VCaP (cell line): ENCODE results near the gene PCNX2.

ENCODE experiments used
- H3K27ac ChIP-seq: fragments of 450-650 bp; 2 replicates; pipeline ENCODE4 v1.5.1; 2017
- CTCF ChIP-seq: fragments of 450-650 bp; conservative IDR thresholded peaks from 2 replicates; pipeline ENCODE4 v1.5.1; 2017; ENCODE audit warnings: mild to moderate bottlenecking, moderate library complexity

The PCNX2 gene

DNA sequence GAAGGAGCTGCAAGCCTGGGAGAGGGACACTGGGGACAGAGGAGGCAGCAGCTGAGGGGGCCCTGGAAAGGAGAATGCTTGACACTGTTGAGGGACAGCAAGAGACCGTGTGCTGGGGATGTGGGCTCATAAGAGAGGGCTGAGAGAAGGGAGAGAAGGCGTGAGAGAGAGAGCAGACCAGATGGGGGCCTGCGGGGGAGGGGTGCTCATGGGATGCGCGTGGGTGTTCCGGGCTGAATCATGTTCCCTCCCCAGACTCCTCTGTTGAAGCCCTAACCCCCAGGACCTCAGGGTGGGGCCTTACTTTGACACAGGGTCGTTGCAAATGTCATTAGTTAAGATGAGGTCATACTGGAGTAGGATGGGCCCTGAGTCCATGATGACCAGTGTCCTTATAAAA is 304.3 kb downstream of the PCNX2 start:
- no peak for TF ChIP-seq CTCF
- H3K27ac ChIP-seq = no peak overlapping the region

DNA sequence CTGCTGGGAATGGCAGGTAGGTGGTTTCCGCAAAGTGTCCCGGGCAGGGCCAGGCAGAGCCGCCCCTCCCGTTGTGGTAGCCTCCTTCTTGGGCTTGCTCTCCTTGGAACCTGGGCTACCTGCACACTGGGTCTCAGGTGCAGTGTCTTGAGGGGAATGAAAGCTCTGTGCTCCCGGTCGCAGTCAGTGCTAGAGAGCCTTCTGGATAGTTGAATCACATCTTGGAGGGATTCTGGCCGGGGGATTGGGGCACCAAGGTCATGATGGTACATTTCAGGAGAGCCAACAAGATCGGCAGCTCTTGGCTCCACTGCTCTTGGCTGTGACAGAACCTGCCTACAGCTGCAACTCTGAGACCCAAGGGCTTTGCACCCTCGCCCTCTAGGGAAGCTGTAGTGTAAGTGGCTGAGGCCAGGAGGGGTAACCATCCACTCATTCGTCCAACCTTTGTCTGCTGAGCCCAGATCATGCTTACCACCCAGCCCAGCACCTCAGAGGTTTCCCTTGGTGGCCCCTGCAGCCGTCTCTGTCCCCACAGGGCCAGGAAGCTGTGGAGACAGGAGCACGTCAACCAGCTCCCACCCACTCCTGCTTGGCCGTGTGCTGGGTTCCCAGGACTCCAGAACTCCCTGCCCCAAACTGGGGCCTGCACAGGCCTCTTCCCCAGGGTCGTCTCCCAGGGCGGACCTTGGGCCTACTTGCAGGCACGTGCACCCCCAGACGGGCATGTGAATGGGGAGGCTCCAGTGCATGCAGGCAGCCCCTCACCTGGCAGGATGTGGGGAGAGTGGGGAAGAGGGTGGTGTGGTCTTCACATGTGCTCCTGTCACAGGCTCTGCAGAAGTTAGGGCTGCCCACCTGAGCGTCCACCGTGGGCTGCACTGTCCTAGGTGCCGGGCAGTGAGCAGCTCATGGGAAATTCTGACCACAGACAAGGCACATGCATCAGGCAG is 305.1 kb downstream of the PCNX2 start:
- no peak for TF ChIP-seq CTCF
- H3K27ac ChIP-seq = no peak overlapping the region

GRCh38 chr1:232988572-232989040 is 306.9 kb downstream of the PCNX2 start:
- H3K27ac ChIP-seq = peak overlapping the region; percentile 24; the same call in 1 of the 2 replicates
- no peak for TF ChIP-seq CTCF

GRCh38 chr1:232987774-232988140 is 307.8 kb downstream of the PCNX2 start:
- no peak for TF ChIP-seq CTCF
- H3K27ac ChIP-seq = no peak overlapping the region; the same call in 1 of the 2 replicates

GRCh38 chr1:232987046-232987773 is 308.3 kb downstream of the PCNX2 start:
- TF ChIP-seq CTCF = no peak

DNA sequence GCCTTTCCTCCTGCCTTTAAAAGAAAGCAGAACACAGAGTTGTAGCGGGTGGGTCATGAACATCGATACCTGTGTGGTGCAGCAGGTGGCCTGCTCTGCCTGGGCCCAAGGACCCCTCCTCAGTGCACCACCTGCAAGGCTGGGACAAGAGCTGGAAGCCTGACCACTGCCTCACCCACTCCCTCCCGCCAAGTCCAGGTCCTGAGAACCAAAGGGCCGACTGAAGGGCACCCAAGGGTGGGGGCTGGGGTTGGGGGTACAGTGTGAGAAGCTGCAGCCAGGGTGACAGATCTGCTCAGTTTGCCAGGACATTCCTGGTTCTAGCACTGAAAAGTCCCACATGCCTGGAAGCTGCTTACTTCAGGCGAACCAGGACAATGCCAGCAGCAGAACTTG is 309.0 kb downstream of the PCNX2 start:
- H3K27ac ChIP-seq = no peak overlapping the region
- TF ChIP-seq CTCF = no peak

More at GRCh38 chr1:232987046-232987773, 308.3 kb downstream of the PCNX2 start:
- no peak overlapping the region for H3K27ac ChIP-seq

DNA sequence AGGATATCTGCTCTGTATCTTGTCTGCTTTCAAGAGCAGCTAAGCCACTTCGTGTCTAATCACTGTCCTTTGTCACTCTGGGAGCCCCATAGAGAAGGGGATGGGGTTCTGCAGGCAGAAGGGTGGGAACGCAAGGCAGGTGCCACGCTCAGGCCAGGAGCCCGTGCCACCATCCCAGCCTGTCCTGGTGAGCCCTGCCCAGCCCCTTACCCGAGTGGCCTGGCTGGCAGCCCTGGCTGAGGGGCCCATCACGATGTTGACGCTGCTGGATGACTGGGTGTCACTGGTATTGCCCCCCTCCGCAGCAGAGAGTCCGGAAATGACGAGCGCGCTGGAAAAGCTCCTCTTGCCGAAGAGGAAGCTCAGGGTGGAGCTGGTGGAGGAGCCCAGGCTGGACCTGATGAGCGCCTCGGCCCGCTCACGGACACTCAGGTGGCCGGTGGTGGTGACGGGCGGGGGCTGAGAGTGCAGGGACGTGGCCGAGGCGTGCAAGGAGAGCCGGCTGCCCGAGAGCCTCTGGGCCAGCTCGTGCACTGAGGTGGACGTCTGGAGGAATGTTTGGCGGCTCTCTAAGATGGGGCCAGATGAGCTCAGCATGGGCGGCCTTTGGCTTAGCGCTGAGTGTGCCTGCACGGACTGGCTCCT is 309.5 kb downstream of the PCNX2 start:
- TF ChIP-seq CTCF = no peak
- H3K27ac ChIP-seq = no peak overlapping the region
